MM.1S (cell line): Measurements from ENCODE around the gene FAM236A.
"Not testable (repeated sequence)": the region's sequence is repeated elsewhere in the genome, so short reads cannot be mapped to it uniquely, and the experiment has no call there.

ENCODE experiments used
- CTCF ChIP-seq: fragments of 300-600 bp; sonication (generic); IDR thresholded peaks from 2 replicates; pipeline ENCODE4 v1.5.1; 2016; ENCODE audit warnings: antibody characterized with exemption, low read length, mixed read lengths
- EZH2 ChIP-seq: fragments of 300-600 bp; sonication (generic); optimal IDR thresholded peaks from 2 replicates; pipeline ENCODE3; 2017; ENCODE audit warnings: low read depth, mild to moderate bottlenecking, antibody characterized with exemption, low read length, mixed read lengths

- TF ChIP-seq EZH2, CTCF: not testable (repeated sequence)
Observed at GRCh38 chrX:72980894-72981469, 43.0 kb downstream of the FAM236A start.
